RWPE1 (cell line): ENCODE data around the gene SLC16A5.
A peak's percentile ranks its signal among the peaks of the same experiment; 100 is the strongest.

ENCODE experiments used
- CTCF ChIA-PET: fragments of 350-600 bp; sonication (Branson Sonifier 250); formaldehyde crosslinking; extraction: SDS; loops from one replicate; lab custom pipeline; 2021; lab: Yijun Ruan, JAX
- POLR2A ChIA-PET: fragments of 400-600 bp; formaldehyde crosslinking; extraction: SDS; loops from one replicate; lab custom pipeline; 2020; ENCODE audit warnings: antibody characterized with exemption; ENCODE audit not compliant: low non-redundant PET; lab: Yijun Ruan, JAX
- DNase-seq: peaks from one replicate; pipeline ENCODE4 v3.0.0; 2012; ENCODE audit warnings: low spot score
- H3K27ac ChIP-seq: fragments of 450-650 bp; 2 replicates; pipeline ENCODE4 v1.5.1; 2017
- TF ChIP-seq, protein P1 (sequence below): fragments of 450-650 bp; conservative IDR thresholded peaks from 2 replicates; pipeline ENCODE4 v1.5.1; 2017; ENCODE audit warnings: low read depth, mild to moderate bottlenecking

Gene SLC16A5

DNA sequence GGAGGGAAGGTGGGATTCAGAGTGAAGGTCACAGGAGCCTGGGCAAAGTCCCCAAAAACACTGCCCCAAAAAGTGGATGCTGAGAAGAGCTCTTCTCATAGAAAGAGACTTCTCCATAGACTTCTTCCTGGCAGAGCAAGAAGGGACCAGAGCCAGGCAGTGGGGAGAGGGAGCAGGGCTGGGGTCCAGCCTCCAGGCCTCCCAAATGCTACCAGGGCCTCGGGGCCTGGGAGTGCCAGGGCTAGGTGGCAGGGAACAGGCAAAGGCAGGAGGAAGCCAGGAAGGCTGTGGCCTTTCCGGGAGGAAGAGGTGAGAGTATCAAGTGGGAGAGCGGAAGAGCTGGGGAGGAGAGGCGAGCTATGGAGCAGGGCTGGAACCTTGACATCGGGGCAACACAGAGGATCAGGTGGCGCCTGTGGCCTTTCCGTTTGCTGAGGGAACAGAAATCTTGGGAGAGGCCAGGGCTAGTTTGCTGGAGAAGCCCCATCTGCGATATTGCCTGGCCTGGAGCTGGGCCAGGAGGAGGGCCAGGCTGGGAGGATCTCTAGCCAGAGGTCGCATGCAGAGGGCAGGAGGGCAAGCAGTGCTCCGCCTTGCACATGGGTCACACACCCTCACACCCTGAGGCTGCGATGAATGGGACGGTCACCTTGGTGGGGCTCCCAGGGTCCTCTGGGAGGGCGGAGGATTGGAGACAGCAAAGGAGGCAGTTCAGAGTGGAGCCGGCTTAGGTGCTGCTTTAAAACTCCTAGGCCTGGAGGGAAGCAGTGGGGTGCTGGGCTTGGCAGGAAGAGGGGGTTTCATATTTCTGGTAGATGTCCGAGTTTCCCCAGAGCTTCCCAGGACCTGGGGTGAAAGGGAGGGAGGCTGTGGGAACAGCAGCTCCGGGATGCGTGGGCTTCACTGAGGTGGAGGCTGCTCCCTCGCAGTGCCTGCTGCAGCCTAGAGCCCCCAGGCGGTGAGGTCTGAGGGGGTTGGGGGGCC is 3.4 kb downstream of the SLC16A5 start:
- DNase-seq: no peak
- ChIA-PET POLR2A (no interaction called here), CTCF (interaction anchor here (0.6 to 2.8 kb wide), 4 partner anchors 12 to 23 kb away, joined by 3 to 10 read pairs (median 8); no protein-coding TSS in a partner anchor)
- TF ChIP-seq, protein P1, sequence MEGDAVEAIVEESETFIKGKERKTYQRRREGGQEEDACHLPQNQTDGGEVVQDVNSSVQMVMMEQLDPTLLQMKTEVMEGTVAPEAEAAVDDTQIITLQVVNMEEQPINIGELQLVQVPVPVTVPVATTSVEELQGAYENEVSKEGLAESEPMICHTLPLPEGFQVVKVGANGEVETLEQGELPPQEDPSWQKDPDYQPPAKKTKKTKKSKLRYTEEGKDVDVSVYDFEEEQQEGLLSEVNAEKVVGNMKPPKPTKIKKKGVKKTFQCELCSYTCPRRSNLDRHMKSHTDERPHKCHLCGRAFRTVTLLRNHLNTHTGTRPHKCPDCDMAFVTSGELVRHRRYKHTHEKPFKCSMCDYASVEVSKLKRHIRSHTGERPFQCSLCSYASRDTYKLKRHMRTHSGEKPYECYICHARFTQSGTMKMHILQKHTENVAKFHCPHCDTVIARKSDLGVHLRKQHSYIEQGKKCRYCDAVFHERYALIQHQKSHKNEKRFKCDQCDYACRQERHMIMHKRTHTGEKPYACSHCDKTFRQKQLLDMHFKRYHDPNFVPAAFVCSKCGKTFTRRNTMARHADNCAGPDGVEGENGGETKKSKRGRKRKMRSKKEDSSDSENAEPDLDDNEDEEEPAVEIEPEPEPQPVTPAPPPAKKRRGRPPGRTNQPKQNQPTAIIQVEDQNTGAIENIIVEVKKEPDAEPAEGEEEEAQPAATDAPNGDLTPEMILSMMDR: no peak
- peak overlapping the region; percentile 98 for H3K27ac ChIP-seq

DNA sequence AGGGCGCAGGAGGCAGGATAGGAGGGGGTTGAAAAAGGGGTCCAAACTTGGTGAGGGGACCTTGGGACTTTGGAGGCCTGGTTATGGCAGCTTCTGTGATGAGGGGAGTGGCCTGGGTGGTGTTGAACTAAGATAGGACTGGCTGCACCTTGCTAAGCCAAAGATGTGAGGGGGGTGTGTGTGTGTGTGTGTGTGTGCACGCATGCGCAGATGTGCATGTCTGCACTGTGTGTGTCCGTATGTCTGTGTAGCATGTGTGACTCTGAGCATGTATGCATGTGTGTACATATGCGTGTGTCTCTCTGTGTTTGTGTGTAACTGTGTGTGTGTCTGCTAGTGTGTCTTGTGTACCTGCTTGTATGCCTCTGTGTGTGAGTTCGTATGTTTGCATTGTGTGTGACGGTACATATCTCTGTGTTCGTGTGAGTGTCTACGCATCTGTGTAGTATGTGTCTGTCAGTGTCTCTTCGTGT is 4.1 kb downstream of the SLC16A5 start:
- DNase-seq: no peak
- TF ChIP-seq, protein P1: no peak
- POLR2A ChIA-PET: no interaction called here
- CTCF ChIA-PET: interaction anchor here (1.2 to 2.8 kb wide), 2 partner anchors 22 kb away, joined by 7 to 10 read pairs; no protein-coding TSS in a partner anchor
- H3K27ac ChIP-seq: peak overlapping the region; percentile 98

DNA sequence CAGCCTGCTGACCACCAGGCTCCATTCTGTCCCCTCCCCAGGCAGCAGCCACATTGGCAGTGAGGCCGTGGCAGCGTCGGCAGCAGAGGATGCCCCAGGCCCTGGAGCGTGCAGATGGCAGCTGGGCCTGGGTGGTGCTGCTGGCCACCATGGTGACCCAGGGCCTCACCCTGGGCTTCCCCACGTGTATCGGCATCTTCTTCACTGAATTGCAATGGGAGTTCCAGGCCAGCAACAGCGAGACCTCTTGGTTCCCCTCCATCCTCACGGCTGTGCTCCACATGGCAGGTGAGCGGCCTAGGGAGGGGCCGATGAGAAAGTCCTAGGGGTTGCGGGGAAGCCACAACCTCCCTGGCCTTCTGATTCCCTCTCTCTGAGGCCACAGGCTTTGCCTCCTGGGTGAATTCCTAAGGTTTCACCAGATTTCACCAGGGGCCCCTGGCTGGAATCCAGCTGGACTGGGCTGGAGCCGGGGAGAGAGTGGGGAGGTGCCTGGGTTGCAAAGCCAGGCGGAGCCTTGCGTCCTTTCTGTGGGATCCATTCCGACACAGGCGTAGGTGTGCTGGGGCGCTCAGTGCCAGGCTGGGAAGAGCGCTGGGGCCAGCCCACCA is 5.9 kb downstream of the SLC16A5 start:
- no peak for DNase-seq
- ChIA-PET CTCF (interaction anchor here (1.1 to 2.8 kb wide), 2 partner anchors 20 to 132 kb away, joined by 3 to 10 read pairs; no protein-coding TSS in a partner anchor), POLR2A (interaction anchor here (0.6 kb wide), 1 partner anchor 14 kb away, joined by 4 read pairs; no protein-coding TSS in a partner anchor)
- peak overlapping the region; percentile 98 for H3K27ac ChIP-seq
- TF ChIP-seq, protein P1: no peak

DNA sequence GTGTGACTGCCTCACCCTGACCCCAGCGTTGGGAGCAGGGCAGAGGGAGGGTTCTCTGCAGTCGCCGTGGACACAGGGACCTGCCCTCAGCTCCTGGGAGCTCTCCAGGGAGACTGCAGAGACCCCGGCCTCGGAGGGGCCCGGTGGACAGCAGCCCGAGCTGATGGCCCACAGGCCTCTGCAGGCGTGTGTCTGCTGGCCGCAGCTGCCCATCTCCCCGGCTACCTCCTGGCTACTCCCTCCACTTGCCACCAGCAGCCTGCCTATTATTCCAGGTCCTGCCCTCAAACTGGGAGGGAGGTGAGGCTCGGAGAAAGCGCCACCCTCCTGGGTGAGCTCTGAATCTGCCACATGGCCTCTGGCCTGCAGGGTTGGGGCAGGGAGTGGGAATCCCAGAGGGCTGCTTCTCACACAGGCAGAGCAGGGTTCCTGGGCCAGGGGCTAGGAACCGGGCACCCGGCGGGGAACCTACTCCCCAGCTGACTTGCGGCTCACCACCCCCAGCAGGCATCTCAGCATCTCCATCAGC is 7.2 kb downstream of the SLC16A5 start:
- H3K27ac ChIP-seq: peak overlapping the region; percentile 98
- no peak for DNase-seq
- ChIA-PET POLR2A (no interaction called here), CTCF (interaction anchor here (1.1 kb wide), 2 partner anchors 36 to 133 kb away, joined by 3 read pairs; no protein-coding TSS in a partner anchor)
- TF ChIP-seq, protein P1: no peak

DNA sequence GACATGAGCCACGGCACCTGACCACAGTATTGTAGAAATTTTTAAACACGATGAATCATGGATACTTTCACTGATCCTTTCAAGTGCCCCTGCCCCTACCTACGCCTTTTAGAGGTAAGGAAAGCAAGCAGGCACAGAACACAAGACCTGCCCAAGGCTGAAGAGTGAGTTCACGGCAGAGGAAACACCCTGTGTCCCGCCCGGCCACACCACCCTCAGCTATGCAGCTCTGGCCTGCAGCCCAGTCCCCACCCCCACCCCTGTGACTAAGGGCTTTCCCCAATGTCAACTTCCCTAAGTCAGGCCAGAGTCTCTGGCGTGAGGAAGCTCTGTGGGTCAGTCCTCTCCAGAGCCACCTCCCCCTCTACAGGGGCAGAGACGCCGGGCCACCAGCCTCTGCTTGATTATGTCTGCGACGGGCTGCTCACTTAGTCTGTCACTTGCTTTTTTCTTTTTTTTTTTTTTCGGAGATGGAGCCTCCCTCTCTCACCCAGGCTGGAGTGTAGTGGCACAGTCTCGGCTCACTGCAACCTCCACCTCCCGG is 8.4 kb downstream of the SLC16A5 start:
- peak overlapping the region; percentile 98 for H3K27ac ChIP-seq
- DNase-seq: peak; percentile 92
- TF ChIP-seq, protein P1: no peak
- ChIA-PET CTCF (interaction anchor here (0.6 kb wide), 1 partner anchor 153 kb away, joined by 3 read pairs; no protein-coding TSS in a partner anchor), POLR2A (interaction anchor here (0.5 to 0.7 kb wide), 2 partner anchors 87 to 349 kb away, joined by 4 to 7 read pairs; no protein-coding TSS in a partner anchor)
